Astrocyte of the cerebellum (primary cell): Measurements from ENCODE around the gene ATP8B2.

Experiments used
- DNase-seq: peaks from one replicate; pipeline ENCODE4 v3.0.0-alpha.2; 2011; ENCODE audit warnings: low read depth
- H3K4me3 ChIP-seq: 2 replicates; pipeline ENCODE4 v1.5.1; 2011; ENCODE audit warnings: mild to moderate bottlenecking, low read depth, low read length, moderate library complexity
- in situ Hi-C: cut with HindIII; loops from 2 replicates; pipeline ENCODE4 v1.10.0; 2017; ENCODE audit warnings: low sequenced_read_pairs
- TF ChIP-seq, protein P1 (sequence below): IDR thresholded peaks from 2 replicates; pipeline ENCODE4 v1.5.1; 2012; ENCODE audit warnings: low read length, low read depth, moderate library complexity, mild to moderate bottlenecking; ENCODE audit errors: missing control alignments

ATP8B2 gene

GRCh38 chr1:154325583-154326545 lies 539 bp downstream of the ATP8B2 start:
- DNase-seq, result peak; percentile 70
- peak overlapping the region; percentile 82 for H3K4me3 ChIP-seq
- TF ChIP-seq, protein P1, sequence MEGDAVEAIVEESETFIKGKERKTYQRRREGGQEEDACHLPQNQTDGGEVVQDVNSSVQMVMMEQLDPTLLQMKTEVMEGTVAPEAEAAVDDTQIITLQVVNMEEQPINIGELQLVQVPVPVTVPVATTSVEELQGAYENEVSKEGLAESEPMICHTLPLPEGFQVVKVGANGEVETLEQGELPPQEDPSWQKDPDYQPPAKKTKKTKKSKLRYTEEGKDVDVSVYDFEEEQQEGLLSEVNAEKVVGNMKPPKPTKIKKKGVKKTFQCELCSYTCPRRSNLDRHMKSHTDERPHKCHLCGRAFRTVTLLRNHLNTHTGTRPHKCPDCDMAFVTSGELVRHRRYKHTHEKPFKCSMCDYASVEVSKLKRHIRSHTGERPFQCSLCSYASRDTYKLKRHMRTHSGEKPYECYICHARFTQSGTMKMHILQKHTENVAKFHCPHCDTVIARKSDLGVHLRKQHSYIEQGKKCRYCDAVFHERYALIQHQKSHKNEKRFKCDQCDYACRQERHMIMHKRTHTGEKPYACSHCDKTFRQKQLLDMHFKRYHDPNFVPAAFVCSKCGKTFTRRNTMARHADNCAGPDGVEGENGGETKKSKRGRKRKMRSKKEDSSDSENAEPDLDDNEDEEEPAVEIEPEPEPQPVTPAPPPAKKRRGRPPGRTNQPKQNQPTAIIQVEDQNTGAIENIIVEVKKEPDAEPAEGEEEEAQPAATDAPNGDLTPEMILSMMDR, result peak; percentile 88
- in situ Hi-C loops, result no loop called here

DNA sequence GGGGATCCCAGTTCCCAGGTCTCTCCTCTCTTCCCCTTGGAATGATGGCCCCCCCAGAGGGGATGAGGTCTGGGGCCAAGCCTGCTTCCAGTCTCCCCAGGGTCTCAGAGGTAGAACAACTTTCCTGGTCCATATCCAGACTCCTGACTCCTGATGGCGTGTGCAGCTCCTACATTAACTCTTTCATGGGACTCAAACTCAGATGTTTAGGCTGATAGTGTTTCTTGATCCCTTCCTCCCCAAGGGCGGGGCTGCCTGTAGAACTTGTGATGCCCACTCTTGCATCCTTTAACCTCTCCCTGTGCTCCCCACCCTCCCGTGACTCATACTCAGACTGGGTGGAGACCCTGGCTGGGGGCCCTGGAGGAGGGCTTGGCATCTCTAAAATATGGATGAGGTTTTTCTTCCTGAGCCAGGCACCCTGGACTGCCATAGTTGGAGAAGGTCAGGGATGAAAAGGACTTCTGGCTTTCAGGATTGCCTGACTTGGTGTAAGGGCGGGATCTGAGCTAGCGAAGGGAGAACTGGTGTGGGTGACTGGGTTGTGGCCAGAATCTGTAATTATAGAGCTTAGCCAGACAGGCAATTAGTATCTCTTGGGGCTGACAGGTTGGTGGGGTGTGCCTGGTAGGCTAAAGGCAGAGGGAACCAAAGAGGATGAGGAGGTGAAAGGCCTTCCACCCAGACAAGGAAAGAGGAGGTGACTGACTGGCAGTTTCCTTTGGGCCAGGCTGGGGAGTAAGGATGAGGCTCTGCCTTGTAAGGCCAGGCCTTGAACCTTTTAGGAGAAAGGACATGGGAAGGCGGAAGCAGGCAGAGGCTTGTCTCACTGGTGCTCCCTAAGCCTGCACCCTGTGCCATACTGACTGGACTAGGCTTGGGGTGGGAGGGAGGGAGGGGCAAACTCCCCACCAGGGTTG lies 1.5 kb downstream of the ATP8B2 start:
- peak overlapping the region; percentile 82 for H3K4me3 ChIP-seq
- in situ Hi-C loops, result no loop called here
- no peak for DNase-seq

DNA sequence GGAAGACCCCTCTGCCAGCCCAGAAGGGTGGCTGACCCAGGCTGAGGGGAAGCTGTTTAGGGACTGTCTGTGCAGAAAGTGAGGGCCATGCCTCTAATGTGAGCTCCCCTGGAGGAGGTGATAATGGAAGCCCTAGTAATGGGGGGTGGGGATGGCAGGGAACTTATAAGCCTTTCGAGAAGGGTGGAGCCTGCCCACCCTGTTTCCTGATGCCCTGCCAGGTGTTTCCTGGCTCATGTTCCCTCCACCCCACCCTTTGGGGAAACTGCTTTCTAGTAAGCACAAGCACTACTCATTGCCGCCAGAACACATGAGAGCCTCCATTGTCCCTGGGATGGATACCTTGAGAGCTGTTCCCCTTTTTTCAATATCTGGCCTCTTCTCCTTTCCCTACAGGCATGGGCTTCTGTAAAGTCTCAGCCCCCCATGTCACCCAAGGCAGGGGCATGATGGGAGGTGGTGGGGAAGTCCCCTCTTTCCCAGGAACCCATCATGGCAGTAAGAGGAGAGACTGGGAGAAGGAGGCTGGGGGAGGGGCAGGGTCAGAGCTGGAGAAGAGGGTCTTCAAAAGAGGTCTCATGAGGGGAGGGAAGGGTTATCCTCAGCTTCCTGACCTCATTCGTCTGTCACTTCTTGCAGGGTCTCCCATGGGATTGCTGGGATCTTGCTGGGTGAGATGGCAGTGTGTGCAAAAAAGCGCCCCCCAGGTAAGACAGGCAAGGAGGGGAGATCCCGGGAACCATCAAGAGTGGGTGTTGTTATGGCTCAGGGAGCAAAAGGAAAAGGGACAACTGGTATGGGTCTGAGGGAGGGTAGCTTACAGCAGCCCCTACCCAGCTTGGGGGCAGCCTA lies 2.4 kb downstream of the ATP8B2 start:
- H3K4me3 ChIP-seq, result peak overlapping the region; percentile 41
- DNase-seq, result no peak
- in situ Hi-C loops, result no loop called here
- TF ChIP-seq, protein P1, result no peak

More for the DNA sequence above, 1.5 kb downstream of the ATP8B2 start:
- TF ChIP-seq, protein P1, result no peak

DNA sequence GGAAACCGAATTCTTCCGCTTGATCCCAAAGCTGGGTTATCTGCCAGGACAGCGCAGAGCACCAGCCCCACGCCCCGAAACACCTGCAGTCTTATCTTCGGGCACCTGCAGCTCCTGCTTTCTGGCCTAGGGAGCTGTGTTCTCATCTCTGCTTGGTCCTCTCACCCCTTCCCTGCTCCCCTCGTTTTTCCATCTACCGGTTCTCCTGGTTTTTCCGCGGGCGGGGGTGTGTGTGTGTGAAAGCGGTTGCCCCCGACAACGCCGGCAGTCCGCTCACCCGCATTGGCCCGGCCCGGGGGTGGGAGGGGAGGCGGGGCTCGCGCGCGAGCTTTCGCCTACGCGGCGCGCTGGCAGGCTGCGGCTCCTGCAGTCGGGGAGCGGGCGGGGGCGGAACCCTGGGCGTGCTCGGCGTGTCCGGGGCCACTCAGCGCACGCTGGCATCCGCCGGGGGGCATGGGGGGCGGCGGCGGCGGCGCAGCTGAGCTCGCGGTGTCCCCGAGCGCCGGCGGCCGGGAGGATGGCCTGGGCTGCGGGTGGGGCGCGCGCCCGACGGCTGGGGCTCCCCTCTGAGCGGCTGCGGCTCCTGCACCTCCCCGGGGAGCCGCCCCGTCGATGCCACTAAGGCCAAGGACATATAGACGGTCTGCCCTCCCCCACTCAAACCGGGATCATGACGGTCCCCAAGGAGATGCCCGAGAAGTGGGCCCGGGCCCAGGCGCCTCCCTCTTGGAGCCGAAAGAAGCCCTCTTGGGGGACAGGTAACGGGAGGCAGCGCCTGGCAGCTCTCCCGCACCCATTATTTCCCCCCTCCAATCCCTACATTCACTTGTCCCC lies 3.2 kb downstream of the ATP8B2 start:
- TF ChIP-seq, protein P1, result no peak
- DNase-seq, result no peak
- H3K4me3 ChIP-seq, result peak overlapping the region; percentile 41
- in situ Hi-C loops, result no loop called here

DNA sequence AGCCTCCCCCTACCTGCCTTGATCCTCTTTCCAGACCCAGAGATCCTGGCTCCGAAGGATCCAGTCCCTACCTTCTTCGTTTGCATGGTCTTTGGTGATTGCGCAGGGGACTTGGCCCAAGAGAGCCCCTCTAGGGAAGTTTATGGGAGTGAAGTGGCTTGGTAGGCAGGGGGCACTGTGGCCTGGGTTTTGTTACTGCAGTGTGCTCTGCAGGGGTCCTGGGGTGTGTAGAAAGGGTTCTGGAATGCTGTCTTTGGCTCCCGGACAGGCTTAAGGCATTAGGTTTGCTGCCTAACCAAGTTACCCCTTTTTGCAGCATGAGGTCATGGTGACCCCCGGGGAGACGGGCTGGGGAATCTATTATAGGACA lies 3.8 kb downstream of the ATP8B2 start:
- H3K4me3 ChIP-seq, result peak overlapping the region; percentile 41
- DNase-seq, result peak; percentile 67
- in situ Hi-C loops, result no loop called here
- TF ChIP-seq, protein P1, result peak; percentile 68
